HG03575 (cell line): ENCODE measurements around the gene CEP19.
"Not testable (repeated sequence)": the region's sequence is repeated elsewhere in the genome, so short reads cannot be mapped to it uniquely, and the experiment has no call there.

Experiments
- ATAC-seq: cut with Tn5 transposase; IDR thresholded peaks from one replicate; pipeline ENCODE4 v1.9.1; 2021; ENCODE audit not compliant: unreplicated experiment, insufficient number of reproducible peaks, low FRiP score; ENCODE audit errors: extremely low read depth

Gene CEP19, protein sequence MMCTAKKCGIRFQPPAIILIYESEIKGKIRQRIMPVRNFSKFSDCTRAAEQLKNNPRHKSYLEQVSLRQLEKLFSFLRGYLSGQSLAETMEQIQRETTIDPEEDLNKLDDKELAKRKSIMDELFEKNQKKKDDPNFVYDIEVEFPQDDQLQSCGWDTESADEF

DNA sequence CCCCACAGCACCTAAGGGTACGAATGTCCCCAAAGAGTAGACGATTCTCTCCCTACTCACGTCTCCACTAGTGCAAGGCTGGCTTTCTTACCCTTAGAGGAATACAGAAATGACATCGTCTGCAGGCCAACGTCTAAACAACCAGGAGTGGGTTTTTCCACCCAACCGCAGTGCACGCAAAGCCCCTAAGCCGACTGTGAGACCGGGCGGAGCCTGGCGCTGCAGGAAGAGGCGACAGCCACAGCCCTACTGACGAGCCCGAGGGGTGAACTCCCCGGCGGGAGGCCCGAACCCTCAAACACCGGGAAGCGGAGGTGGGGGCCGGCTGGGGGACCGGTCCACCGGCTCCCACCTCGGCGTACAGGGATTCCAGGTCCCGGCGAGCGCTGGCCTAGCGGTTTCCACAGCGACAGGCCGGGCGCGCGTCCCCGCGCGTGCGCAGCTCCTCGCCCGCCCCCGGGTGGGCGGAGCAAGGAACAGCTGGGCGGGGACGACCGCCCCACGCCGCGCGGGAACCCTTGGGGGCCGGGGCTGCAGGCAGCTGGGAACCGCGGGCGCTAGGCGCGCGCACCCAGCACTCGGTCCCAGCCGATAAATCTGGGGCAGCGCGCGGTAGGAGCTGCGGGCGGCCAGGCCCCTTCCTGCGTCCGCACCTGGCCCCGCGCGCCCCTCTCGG lies at the start of gene CEP19, which contains the start of gene PIGX:
TSS of gene CEP19 (minus strand) at position 413 of the 676 bp plus-strand sequence. CDS start 3,593 bp downstream, outside the sequence.
TSS of gene PIGX (plus strand) at position 540 of the 676 bp plus-strand sequence.
- no peak for ATAC-seq

DNA sequence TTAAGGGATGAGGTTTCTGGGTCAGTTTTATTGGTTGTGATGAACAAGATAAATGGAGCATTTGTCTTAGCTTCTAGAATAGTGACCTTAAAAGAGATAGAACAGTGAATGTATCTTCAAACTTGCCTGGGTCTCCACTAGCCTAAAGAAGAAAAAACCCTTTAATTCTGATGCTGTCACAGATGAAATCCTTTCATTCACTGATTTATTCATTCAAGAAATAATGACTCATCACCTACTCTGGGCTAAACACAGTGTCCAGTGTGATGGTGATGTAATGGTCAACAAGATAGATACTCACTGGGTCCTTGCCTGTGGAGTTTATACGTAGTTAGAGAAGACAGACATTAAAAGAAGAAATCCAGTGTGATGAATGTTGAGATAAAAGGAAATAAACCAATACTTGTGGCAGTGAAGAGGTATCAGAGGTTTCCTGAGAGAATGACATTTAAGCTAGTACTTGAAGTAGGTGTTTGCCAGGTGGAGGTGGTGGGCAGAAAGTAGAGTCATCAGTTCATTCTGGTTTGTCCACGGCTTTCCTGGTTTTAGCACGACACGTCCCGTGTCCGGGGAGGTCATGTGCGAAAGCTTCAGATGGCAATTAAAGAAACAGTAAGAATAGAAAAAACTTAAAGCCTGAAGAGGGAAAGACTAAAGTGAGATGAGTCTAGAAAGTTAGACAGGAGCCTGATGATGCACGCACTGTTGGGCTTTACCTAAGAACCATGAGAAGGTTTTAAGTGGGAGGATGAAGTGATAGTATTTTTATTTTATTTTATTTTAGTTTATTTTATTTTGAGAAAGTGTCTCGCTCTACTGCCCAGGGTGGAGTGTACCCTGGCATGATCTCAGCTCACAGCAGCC lies 46.1 kb upstream of the CEP19 start:
- ATAC-seq: no peak

DNA sequence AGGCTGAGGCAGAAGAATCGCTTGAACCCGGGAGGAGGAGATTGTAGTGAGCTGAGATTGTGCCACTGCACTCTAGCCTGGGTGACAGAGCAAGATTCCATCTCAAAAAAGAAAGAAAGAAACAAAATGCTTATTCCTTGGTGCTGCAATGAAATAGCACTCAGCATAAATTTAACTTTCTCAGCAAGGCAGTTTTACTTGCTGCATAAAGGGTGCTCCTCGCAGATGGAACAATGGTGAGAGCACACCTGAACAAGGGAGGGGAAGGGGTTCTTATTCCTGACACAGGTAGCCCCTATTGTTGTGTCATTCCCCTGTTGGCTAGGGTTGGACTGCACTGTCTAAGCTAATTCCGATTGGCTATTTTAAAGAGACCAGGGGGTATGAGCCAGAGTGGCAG lies 44.7 kb upstream of the CEP19 start:
- ATAC-seq: no peak

DNA sequence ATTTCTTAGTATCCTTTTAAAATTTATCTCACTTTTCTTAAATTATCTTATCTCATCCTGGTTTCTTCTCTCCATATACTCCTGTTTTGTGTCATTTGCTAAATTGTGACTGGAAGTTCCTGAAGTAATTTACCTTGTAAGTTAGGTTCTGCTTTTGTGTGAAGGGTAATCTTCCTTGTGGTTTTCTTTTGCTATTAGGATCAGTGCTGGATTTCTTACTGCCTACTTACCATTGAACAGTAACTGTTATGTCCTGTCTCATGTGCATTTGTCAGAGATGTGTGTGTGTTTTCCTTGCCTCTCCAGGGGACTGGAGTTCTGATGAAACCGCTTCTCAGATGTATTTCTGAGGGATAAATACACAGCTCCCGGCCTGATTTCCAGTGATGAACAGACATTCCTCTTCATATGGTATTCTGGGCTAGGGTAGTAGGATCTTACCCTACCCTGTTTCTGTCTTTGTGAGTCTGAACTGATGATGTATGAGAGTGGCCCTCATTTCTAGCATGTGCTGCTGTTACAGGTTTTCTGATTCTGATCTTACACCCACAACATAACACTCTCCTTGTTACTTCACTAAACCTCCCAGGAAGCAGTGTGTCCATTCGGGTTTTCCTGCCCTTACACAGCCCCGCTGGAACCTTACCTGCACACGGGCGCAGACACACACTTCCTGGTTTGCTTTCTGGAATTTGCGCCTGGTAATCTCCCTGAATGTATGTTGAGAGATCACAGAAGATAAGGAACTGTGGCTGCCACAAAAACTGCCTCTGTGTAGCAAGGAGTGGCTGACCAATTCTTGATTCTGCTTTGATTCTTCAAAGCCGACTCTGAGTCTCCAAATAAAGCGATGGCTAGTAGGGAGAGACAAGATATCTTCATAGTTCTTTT lies 42.3 kb upstream of the CEP19 start:
- no peak for ATAC-seq

DNA sequence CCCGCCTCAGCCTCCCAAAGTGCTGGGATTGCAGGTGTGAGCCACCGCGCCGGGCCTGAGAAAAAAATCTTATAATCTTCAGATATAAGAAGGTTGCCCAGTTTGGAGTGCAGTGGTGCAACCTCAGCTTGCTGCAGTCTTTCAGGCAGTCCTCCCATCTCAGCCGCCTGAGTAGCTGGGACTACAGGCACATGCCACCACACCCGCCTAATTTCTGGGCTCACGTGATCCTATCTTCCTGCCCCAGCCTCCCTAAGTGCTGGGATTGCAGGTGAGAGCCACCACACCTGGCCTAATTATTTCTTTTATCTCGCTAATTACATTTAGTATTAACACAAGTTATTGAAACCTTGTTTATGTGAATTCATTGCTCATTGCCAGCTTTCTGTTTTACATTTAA lies 41.2 kb upstream of the CEP19 start:
- no peak for ATAC-seq

DNA sequence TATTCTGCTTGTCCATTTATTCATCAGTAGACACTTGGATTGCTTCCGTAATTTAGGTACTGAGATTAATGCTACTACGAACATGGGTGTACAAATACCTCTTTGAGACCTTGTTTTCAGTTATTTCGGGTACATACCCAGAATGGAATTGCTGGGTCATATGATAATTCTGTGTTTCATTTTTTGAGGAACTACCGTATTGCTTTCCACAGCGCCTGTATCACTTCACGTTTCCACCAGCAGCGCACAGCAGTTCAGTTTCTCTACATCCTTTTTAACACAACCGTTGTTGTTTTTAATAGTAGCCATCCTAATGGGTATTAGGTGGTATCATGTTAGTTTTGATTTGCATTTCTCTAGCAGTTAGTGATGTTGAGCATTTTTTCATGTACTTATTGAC lies 37.1 kb upstream of the CEP19 start:
- ATAC-seq: no peak

DNA sequence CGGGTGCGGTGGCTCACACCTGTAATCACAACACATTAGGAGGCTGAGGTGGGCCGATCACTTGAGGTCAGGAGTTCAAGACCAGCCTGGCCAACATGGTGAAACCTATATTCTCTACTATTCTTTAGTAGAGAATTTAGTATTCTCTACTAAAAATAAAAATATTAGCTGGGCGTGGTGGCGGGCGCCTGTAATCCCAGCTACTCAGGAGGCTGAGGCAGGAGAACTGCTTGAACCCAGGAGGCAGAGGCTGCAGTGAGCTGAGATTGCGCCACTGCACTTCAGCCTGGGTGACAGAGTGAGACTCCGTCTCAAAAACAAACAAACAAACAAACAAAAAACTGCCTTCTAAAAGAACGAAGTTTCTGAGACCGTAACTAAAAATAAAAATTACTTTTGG lies 31.5 kb upstream of the CEP19 start:
- not testable (repeated sequence) for ATAC-seq

DNA sequence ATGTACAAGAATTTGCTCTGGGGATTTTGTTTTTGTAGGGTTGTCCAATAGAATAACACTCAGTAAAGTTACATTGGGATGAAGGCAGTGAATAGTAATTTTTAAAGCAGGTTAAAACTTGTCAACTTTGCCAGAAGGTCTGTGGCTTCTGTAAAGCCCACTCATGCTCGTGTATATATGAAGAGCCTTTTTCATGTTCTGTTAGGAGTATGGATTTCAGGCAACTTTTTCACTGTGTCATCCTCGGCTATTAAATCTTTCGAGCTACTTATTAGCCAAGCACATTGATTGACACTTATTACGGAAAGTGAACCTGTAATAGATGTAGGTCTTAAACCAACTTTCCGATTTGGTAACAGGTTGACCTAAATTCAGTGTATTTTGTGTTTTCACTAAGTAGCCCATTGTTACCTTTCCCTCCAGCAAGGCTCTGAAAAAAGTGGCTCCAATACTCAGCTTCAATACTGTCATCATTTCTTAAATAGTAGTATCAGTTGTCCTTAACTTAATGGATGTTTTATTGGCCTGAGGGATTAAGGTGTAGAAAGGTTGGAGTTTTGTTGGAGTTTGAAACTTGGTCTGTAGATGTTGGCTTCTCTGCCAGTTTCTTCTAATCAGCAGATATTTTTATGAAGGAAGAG lies 29.3 kb upstream of the CEP19 start:
- no peak for ATAC-seq

DNA sequence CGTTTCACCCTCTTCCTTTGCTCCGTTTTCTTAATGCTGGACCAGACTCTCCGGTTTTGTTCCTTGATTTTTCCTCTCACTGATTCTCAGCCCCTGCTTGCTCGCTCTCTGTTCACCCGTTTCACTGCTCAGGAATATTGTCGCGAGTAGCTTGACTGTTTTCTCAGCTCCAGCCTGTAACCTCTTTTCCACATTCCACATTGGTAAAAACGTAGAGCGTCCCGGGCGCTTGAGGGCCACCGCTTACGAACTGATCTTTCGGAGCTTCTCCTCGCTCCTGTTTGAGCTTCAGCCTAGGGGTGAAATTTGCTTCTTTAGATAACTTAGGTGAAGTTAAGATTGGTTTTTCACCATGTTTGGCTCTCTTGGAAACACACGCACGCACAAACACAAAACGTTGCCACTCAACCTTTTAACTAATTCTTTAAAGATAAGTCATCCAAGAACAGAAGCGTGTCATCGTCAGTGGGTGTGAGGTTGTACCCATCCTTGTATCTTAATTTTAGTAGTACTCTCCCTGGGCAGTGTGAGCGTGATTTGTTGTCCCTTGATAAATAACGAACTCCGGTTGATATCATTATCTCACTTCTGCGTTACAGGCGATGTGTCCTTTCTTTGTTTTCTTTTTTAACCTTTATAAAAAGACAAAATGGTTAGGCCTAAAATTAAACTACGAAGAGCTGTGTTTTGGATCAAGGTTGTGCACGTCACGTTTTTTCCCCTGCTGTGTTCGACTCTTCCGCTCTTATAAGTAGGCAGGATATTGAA lies 28.6 kb upstream of the CEP19 start:
- ATAC-seq: no peak

DNA sequence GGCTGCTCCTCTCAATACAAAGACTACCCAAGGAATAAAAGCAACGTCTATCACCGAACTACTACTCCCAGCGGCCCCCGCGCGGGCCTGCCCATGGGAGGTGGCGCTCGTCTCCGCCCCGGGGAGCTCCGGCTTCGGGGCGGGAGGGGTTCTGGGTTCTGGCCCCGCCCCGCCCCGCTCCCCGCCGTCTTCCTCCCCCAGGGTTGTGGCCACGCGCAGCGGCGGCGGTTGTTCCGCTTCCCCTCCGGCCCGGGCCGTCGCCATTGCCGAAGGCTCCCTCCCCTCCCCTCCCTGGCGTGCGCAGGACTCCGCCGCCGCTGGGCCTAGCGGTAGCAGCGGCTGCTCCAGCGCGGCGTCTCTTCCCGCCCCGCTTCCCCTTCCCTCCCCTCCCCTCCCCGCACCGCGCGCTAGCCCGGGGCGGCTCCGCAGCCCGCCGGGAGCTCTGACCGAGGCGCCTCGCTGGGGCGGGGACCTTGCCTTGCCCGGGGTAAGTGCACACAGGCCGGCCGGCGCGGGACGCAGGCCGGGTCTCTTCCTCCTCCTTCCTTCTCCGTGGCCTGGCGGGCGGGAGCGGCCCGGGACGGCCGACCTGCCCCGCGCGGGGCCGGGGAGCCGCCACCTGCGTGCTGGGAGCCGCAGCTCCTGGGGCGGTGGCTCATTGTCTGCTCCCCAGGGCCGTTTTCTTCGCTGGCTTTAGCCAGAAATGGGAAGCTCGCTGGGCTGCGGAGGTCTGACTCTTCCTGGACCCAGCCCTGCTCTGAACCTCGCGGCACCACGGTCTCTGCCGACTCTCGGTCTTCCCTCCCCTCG lies 27.8 kb upstream of the CEP19 start, which contains the start of gene PAK2:
TSS of gene PAK2 (plus strand) at position 187 of the 810 bp plus-strand sequence. CDS start 42,790 bp downstream, outside the sequence.
- no peak for ATAC-seq

DNA sequence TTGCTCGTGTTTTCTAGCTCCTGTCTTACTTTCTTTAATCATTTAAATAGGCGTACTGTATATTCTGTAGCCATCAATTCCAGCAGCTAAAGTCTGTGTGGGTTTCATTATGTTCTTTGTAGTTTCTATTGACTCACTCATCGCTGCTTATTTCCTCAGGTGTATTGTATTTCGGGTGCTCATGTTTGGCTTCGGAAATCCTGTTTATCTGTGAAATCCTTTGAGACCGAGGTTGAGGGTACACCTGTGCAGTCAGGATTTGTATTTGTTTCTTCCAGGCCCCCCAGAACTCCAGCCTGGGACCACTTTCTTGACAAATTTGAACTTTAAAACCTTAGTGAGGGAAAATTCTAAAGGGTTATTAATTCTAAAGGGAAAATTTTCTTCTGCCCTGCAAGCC lies 25.6 kb upstream of the CEP19 start:
- no peak for ATAC-seq

DNA sequence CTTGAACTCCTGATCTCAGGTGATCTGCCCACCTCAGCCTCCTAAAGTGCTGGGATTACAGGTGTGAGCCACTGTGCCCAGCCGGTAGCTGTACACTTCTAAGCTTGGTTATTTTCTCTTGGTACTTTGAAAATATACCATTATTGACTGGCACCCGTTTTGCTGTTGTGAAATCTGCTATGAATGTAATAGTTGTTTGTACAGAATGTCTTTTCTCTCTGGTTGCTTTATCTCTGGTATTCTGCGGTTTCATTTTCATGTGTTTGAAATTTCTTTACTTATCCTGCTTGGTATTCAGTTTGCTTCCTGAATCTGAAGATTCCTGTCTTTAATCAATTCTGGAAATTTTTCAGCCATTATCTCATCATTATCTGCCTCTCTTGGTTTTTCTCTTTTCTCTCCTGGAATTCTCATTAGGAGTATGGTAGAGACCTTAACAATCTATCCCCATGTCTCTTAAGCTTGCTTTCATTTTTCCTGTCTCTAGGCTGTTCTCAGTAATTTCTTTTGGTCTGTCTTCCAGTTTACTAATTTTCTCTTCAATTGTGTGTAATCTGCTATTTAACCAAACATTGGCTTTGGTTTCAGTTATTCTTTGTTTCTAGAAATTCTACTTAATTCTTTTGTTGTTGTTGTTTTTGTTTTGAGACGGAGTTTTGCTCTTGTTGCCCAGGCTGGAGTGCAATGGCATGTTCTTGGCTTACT lies 24.8 kb upstream of the CEP19 start:
- ATAC-seq: no peak

DNA sequence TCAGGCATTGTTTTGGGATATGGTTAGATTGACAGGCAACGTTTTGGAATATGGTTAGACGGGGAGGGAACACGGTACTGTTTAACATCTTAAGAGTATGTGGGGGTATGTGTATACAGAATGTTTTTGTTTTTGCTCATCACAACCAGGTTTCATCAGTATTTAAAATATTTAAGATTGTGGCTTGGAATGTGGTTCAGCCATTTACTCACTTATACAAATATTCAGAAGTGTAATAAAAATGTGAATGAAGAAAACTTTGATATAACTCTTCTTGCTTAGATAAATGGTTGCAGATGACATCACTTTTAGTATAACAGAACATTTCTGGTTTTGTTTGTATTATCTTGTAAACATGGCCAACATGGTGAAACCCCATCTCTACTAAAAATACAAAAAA lies 23.7 kb upstream of the CEP19 start:
- ATAC-seq: no peak

DNA sequence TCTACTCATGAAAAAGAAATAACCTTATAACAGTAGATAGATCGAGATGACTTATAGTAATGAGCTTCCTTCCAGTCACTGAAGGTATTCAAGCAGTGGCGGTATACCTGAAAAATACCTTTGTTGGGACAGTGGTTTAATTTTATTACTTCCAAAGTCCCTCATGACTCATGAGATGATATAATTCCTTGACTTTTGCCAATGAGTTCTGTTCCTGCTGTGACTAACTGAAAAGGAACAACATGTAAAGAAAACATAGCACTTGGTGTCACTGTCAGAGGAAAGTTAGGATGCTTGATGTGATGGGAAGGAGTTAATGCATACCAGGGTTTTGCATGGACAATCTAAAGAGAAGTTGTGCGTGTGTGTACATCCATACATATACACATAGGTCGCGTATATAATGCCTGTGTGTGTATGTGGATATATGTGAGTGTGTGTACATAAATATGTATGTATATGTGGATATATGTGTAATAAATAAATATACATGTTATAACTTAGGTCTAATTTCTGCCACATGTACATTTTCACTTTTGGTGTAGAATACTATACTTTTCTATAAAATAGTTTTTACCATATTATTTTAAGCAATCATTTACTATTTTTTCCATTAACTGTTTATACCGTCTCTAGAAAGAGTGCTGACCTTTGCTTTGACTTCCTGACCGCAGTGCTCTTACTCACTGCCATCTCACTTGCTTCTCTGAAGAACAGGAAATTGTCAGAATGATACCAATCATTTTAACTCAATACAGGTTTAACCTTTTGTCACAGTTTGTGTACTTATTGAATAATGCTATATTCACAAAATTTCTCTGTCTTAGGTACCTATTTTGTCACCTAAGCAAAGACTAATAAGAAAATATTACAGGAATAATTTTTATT lies 15.0 kb upstream of the CEP19 start:
- ATAC-seq: no peak

DNA sequence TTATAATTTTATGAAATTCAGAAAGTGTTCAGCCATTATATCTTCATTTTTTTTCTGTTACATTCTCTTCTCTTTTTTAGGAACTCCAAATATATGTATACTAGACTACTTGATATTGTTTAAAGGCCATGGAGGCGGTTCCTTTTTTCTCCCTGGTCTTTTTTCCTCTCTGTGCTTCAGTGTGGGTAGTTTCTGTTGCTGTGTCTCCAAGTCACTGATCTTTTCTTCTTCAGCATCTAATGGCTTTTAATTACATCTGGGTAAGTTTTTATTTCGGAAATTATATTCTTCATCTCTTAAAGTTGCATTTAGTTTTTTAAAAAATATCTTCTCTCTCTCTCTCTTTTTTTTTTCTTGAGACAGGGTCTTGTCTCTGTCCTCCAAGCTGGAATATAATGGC lies 9.0 kb upstream of the CEP19 start:
- ATAC-seq: no peak

DNA sequence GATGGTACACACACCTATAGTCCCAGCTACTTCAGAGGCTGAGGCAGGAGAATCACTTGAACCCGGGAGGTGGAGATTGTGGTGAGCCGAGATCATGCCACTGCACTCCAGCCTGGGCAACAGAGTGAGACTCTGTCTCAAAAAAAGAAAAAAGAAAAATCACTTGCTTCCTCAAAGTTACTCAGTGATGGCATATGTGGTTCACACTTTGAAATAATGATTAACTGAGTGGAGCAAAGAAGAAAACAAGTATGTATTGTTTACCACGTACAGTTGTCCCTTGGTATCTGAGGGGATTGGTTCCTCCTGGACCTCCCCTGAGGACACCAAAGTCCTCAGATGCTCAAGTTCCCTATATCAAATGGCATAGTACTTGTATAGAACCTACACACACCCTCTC lies 5.1 kb upstream of the CEP19 start:
- not testable (repeated sequence) for ATAC-seq
